WTC11 (cell line): ENCODE results near the gene SULF2. TPM values are rescaled to one million over a fixed set of nuclear protein-coding genes. Genes with fewer than 3 reads are reported as not detected.
A peak's percentile ranks its signal among the peaks of the same experiment; 100 is the strongest.

ENCODE experiments used
- ATAC-seq: fragments of 200-7000 bp; cut with Tn5 transposase; 2 replicates; pipeline ENCODE4 v1.10.0; 2021; ENCODE audit warnings: mild to moderate bottlenecking, moderate library complexity
- CTCF ChIA-PET: fragments of 300-600 bp; sonication (Branson Sonifier 250); formaldehyde crosslinking; loops from one replicate; lab custom pipeline; 2021; ENCODE audit warnings: antibody characterized with exemption; lab: Charles Lee
- POLR2A ChIA-PET: fragments of 350-600 bp; sonication (Branson Sonifier 250); formaldehyde crosslinking; loops from one replicate; lab custom pipeline; 2021; ENCODE audit warnings: antibody characterized with exemption; lab: Charles Lee
- DNase-seq: peaks from one replicate; pipeline ENCODE4 v3.0.0; 2021; ENCODE audit warnings: low spot score
- H3K27ac Mint-ChIP-seq: 2 replicates; pipeline ENCODE4 v1.8.0; 2021; ENCODE audit warnings: mixed read lengths
- H3K27me3 Mint-ChIP-seq: 2 replicates; pipeline ENCODE4 v1.8.0; 2021; ENCODE audit warnings: low read depth, mild to moderate bottlenecking, moderate library complexity, mixed read lengths
- H3K36me3 Mint-ChIP-seq: 2 replicates; pipeline ENCODE4 v1.8.0; 2021; ENCODE audit warnings: mixed read lengths
- H3K4me1 Mint-ChIP-seq: 2 replicates; pipeline ENCODE4 v1.8.0; 2022; ENCODE audit warnings: mixed read lengths
- H3K4me3 Mint-ChIP-seq: 2 replicates; pipeline ENCODE4 v1.8.0; 2021; ENCODE audit warnings: mild to moderate bottlenecking, moderate library complexity, mixed read lengths
- H3K9me3 Mint-ChIP-seq: 2 replicates; pipeline ENCODE4 v1.8.0; 2021; ENCODE audit warnings: mixed read lengths
- ATF2 ChIP-seq: sonication (generic); formaldehyde crosslinking; IDR thresholded peaks from 2 replicates; pipeline ENCODE4 v1.8.1; 2022; ENCODE audit warnings: low read depth, missing genetic modification reagents, borderline replicate concordance
- ATF6 ChIP-seq: sonication (generic); formaldehyde crosslinking; IDR thresholded peaks from 2 replicates; pipeline ENCODE4 v1.8.1; 2023; ENCODE audit warnings: mild to moderate bottlenecking, missing genetic modification reagents
- CBFB ChIP-seq: sonication (generic); formaldehyde crosslinking; IDR thresholded peaks from 2 replicates; pipeline ENCODE4 v1.8.1; 2022; ENCODE audit warnings: mild to moderate bottlenecking, low read depth, missing genetic modification reagents
- CDX4 ChIP-seq: fragments of 250-450 bp; sonication (Bioruptor Pico); IDR thresholded peaks from 2 replicates; pipeline ENCODE4 v1.9.0; 2021; ENCODE audit warnings: moderate library complexity, mild to moderate bottlenecking, inconsistent platforms, borderline replicate concordance
- E2F1 ChIP-seq: sonication (generic); formaldehyde crosslinking; IDR thresholded peaks from 2 replicates; pipeline ENCODE4 v1.8.0; 2022; ENCODE audit warnings: mild to moderate bottlenecking, missing genetic modification reagents
- FOXP1 ChIP-seq: sonication (generic); formaldehyde crosslinking; IDR thresholded peaks from 2 replicates; pipeline ENCODE4 v1.8.0; 2022; ENCODE audit warnings: missing genetic modification reagents, mild to moderate bottlenecking, moderate library complexity, borderline replicate concordance
- NFYB ChIP-seq: sonication (generic); formaldehyde crosslinking; conservative IDR thresholded peaks from 2 replicates; pipeline ENCODE4 v1.8.0; 2022; ENCODE audit warnings: low read depth, missing genetic modification reagents
- PREB ChIP-seq: sonication (generic); formaldehyde crosslinking; IDR thresholded peaks from 2 replicates; pipeline ENCODE4 v1.8.1; 2022; ENCODE audit warnings: mild to moderate bottlenecking, missing genetic modification reagents, moderate library complexity, borderline replicate concordance
- SOX15 ChIP-seq: fragments of 250-450 bp; sonication (Bioruptor Pico); IDR thresholded peaks from 2 replicates; pipeline ENCODE4 v1.9.0; 2021; ENCODE audit warnings: mild to moderate bottlenecking
- TEAD1 ChIP-seq: sonication (generic); formaldehyde crosslinking; IDR thresholded peaks from 2 replicates; pipeline ENCODE4 v1.8.0; 2022; ENCODE audit warnings: mild to moderate bottlenecking, missing genetic modification reagents
- USF1 ChIP-seq: sonication (generic); formaldehyde crosslinking; IDR thresholded peaks from 2 replicates; pipeline ENCODE4 v1.8.0; 2022; ENCODE audit warnings: mild to moderate bottlenecking, missing genetic modification reagents
- ZMAT4 ChIP-seq: fragments of 250-450 bp; sonication (Bioruptor Pico); IDR thresholded peaks from 2 replicates; pipeline ENCODE4 v1.9.0; 2021; ENCODE audit warnings: mild to moderate bottlenecking
- ZNF121 ChIP-seq: sonication (generic); formaldehyde crosslinking; IDR thresholded peaks from 2 replicates; pipeline ENCODE4 v1.8.0; 2023; ENCODE audit warnings: missing genetic modification reagents
- ZNF138 ChIP-seq: sonication (generic); formaldehyde crosslinking; conservative IDR thresholded peaks from 2 replicates; pipeline ENCODE4 v1.8.1; 2022; ENCODE audit warnings: mild to moderate bottlenecking, moderate library complexity, missing genetic modification reagents
- ZNF416 ChIP-seq: fragments of 250-450 bp; sonication (Bioruptor Pico); IDR thresholded peaks from 2 replicates; pipeline ENCODE4 v1.9.0; 2021; ENCODE audit warnings: mild to moderate bottlenecking, inconsistent platforms
- ZNF532 ChIP-seq: fragments of 250-450 bp; sonication (Bioruptor Pico); IDR thresholded peaks from 2 replicates; pipeline ENCODE4 v1.9.0; 2021; ENCODE audit warnings: mild to moderate bottlenecking, borderline replicate concordance
- total RNA-seq: library from RNA; stranded (reverse); gene quantifications from 3 replicates; pipeline ENCODE4 v1.2.3, GENCODE V29; 2021

The SULF2 gene
- total RNA-seq, 1 experiment from 2014 or later = 36.0 TPM

GRCh38 chr20:47675190-47676142 is 109.8 kb downstream of the SULF2 start (continued):
- TF ChIP-seq ZMAT4 (CRISPR knock-in tag) (no peak), USF1 (CRISPR knock-in tag) (no peak)

GRCh38 chr20:47674686-47675085 is 110.6 kb downstream of the SULF2 start:
- Mint-ChIP-seq H3K27ac (0 out of 2 replicates have a peak overlapping the region, but pooled peaks have one; percentile 57), H3K27me3 (no peaks in the 10 kb centered on the region), H3K4me1 (peaks cover 17% of the 10 kb centered on the region), H3K9me3 (peaks cover 5% of the 10 kb centered on the region; the same call in 1 of the 2 replicates), H3K4me3 (no peak overlapping the region), H3K36me3 (no peaks in the 10 kb centered on the region)
- CTCF ChIA-PET = interaction anchor here (2.2 to 4.7 kb wide), 3 partner anchors 11 to 946 kb away, joined by 10 to 53 read pairs (median 15); no protein-coding TSS in a partner anchor
- DNase-seq (no peak), ATAC-seq (no peak)
- POLR2A ChIA-PET = no interaction called here
- no peak for TF ChIP-seq CDX4 (CRISPR knock-in tag)
- TF ChIP-seq NFYB = no peak
- TF ChIP-seq ZNF532 = no peak
- no peak for TF ChIP-seq ZNF121 (CRISPR knock-in tag)
- no peak for TF ChIP-seq ATF6
- TF ChIP-seq PREB (CRISPR knock-in tag) = no peak
- TF ChIP-seq ZNF138 (CRISPR knock-in tag) = no peak
- TF ChIP-seq TEAD1 (CRISPR knock-in tag) = no peak
- no peak for TF ChIP-seq CBFB
- no peak for TF ChIP-seq ATF2 (CRISPR knock-in tag)
- TF ChIP-seq E2F1 (CRISPR knock-in tag) = no peak
- no peak for TF ChIP-seq SOX15 (CRISPR knock-in tag)
- TF ChIP-seq FOXP1 (CRISPR knock-in tag) = no peak
- no peak for TF ChIP-seq ZNF416 (CRISPR knock-in tag)
